Neutrophil (primary cell): Measurements from ENCODE around the gene ZC3H8.

Experiments used
- H3K27ac ChIP-seq: fragments of 200-600 bp; sonication (generic); 2 replicates; pipeline ENCODE4 v1.5.1; 2016; ENCODE audit warnings: mild to moderate bottlenecking, moderate library complexity
- H3K27me3 ChIP-seq: fragments of 200-600 bp; sonication (generic); 2 replicates; pipeline ENCODE4 v1.6.0; 2016; ENCODE audit warnings: mild to moderate bottlenecking
- H3K36me3 ChIP-seq: fragments of 200-600 bp; sonication (generic); 2 replicates; pipeline ENCODE4 v1.5.1; 2017
- H3K4me1 ChIP-seq, 2 experiments: fragments of 200-600 bp in 1 of 2; sonication (generic) in 1 of 2; 1 replicate in 1 of 2; 2 replicates in 1 of 2; pipeline versions ENCODE4 v1.5.1 to v1.6.1; 2013 to 2016; ENCODE audit warnings: low read depth in 1 of 2, low read length in 1 of 2, mild to moderate bottlenecking in 1 of 2, moderate library complexity in 1 of 2; ENCODE audit not compliant: control insufficient read depth in 1 of 2, insufficient read depth in 1 of 2
- H3K4me3 ChIP-seq, 2 experiments: fragments of 200-600 bp in 1 of 2; sonication (generic) in 1 of 2; 1 replicate in 1 of 2; 2 replicates in 1 of 2; pipeline ENCODE4 v1.5.1; 2013 to 2016; ENCODE audit warnings: low read depth in 1 of 2, low read length in 1 of 2, mild to moderate bottlenecking in 1 of 2, moderate library complexity in 1 of 2
- H3K9me3 ChIP-seq: fragments of 200-600 bp; sonication (generic); 2 replicates; pipeline ENCODE4 v1.5.1; 2016
- CTCF ChIP-seq: fragments of 200-600 bp; sonication (generic); IDR thresholded peaks from 2 replicates; pipeline ENCODE4 v1.5.1; 2016; ENCODE audit warnings: antibody characterized with exemption

Gene ZC3H8

GRCh38 chr2:112181571-112182290, 73.1 kb downstream of the ZC3H8 start:
- TF ChIP-seq CTCF: no peak

GRCh38 chr2:112175958-112176573, 78.8 kb downstream of the ZC3H8 start:
- Histone ChIP-seq H3K36me3 (no peaks in the 10 kb centered on the region), H3K27me3 (peaks cover 39% of the 10 kb centered on the region), H3K4me3 (no peak overlapping the region), H3K27ac (no peak overlapping the region), H3K4me1 (no peaks in the 10 kb centered on the region), H3K9me3 (no peaks in the 10 kb centered on the region)
- no peak for TF ChIP-seq CTCF

More at GRCh38 chr2:112181571-112182290, 73.1 kb downstream of the ZC3H8 start:
- Histone ChIP-seq H3K27ac (no peak overlapping the region), H3K27me3 (peaks cover 68% of the 10 kb centered on the region), H3K9me3 (no peaks in the 10 kb centered on the region), H3K4me3 (no peak overlapping the region), H3K4me1 (no peaks in the 10 kb centered on the region), H3K36me3 (no peaks in the 10 kb centered on the region)

GRCh38 chr2:112175333-112175732, 79.5 kb downstream of the ZC3H8 start:
- Histone ChIP-seq H3K36me3 (no peaks in the 10 kb centered on the region), H3K9me3 (no peaks in the 10 kb centered on the region), H3K4me3 (no peak overlapping the region), H3K27me3 (peaks cover 31% of the 10 kb centered on the region), H3K27ac (no peak overlapping the region), H3K4me1 (no peaks in the 10 kb centered on the region)
- TF ChIP-seq CTCF: no peak

GRCh38 chr2:112174383-112174782, 80.5 kb downstream of the ZC3H8 start:
- no peaks in the 10 kb centered on the region for H3K36me3 ChIP-seq
- H3K4me1 ChIP-seq: no peaks in the 10 kb centered on the region
- H3K27ac ChIP-seq: no peak overlapping the region
- no peak for TF ChIP-seq CTCF
- H3K4me3 ChIP-seq: no peak overlapping the region
- H3K9me3 ChIP-seq: no peaks in the 10 kb centered on the region
- peaks cover 22% of the 10 kb centered on the region for H3K27me3 ChIP-seq

GRCh38 chr2:112173646-112174319, 81.1 kb downstream of the ZC3H8 start:
- Histone ChIP-seq H3K4me3 (no peak overlapping the region), H3K9me3 (no peaks in the 10 kb centered on the region), H3K36me3 (no peaks in the 10 kb centered on the region), H3K27ac (no peak overlapping the region), H3K4me1 (no peaks in the 10 kb centered on the region), H3K27me3 (peaks cover 16% of the 10 kb centered on the region)
- no peak for TF ChIP-seq CTCF
